GM21360 (cell line): Measurements from ENCODE around the gene FER.

Experiments
- ATAC-seq: cut with Tn5 transposase; IDR thresholded peaks from one replicate; pipeline ENCODE4 v1.9.1; 2021; ENCODE audit warnings: mild to moderate bottlenecking, moderate library complexity; ENCODE audit not compliant: unreplicated experiment

Gene FER

DNA sequence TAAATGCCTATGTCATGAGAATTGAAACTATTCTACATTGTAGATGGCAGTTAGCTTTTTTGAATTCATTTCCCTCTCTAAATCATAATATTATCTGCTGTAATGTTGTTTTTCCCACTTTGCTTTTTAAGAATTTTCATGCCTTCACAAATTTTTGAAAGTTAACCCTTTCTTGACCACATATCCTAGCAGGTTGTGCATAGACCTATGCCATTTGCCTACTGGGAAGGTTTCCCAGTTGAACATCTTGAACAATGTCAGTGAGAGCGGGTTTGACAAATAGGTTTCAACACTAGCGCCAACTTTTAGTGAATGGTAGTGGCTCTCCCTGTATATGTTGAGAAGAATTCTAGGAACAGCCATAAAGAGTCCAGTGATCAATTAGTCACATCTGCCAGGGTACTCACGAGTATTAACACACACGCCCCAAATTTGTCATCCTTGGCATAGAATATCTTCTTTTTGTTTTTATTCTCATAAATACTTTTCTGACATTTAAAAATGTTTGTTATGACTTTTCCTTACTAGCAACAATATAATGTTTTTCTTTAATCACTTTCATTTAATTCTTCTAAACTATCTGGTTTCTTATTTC, 354.5 kb downstream of the FER start:
- no peak for ATAC-seq

GRCh38 chr5:109105631-109106267, 358.1 kb downstream of the FER start:
- no peak for ATAC-seq

DNA sequence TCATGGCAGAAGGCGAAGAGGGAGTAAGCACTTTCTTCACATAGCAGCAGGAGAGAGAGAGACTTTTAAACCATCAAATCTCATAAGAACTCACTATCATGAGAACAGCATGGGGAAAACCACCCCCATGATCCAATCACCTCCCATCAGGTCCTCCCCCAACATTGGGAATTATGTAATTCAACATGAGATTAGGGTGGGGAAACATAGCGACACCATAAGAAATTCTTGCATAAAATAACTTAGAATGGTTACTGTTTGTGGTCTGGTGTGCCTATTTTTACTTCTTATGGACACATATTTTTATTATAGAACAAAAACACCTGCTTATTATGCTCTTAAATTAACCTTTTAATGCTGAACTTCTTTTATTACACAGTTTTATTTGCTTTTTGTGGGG, 364.0 kb downstream of the FER start:
- no peak for ATAC-seq

DNA sequence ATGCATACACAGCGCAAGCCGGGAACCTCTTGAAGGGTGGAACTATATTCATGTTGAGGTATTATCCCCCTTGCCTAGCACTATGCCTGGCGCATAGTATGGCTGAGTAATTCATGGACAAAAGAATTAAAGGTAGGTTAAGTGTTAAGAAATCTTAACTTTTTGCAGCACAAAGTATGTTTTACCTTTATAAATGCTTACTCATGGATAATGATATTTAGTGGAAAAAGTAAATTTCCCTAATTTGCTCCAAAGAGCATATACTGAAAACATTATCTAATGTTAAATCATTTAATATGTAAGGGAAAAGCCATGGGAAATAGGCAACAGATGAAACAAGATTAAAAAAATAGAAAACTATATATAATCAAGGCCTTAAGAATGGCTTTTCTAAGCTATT, 365.9 kb downstream of the FER start:
- no peak for ATAC-seq

DNA sequence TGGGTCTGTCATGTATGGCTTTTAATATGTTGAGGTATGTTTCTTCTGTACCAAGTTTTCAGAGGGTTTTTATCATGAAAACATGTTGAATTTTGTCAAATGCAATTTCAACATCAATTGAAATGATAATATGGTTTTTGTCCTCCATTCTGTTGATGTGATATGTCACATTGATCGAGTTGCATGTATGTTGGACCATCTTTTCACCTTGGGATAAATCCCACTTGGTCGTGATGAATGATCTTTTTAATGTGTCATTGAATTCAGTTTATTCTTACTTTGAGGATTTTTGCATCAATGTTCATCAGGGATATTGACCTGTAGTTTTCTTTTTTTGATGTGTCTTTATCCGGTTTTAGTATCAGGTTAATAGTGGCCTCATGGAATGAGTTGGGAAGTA, 373.5 kb downstream of the FER start:
- no peak for ATAC-seq

GRCh38 chr5:109125755-109126429, 378.2 kb downstream of the FER start:
- ATAC-seq: no peak

DNA sequence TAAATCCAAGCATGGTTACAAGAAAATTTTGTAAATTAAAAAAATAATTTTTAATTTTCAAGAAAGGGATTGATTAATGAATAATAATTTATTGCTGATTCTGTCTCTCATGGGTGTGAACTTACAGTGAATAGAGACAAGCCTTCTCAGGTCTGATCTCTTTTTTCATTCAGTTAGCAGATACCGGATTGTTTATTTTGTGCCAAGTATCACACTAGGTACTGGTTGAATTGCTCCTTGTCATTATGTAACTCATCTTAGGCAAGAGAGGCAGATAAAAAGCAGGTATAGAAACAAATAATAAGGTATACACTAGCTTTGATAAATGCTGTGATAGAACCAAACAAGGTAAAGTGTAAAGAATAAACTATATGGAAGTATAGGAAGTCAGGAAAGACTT, 378.8 kb downstream of the FER start:
- no peak for ATAC-seq

DNA sequence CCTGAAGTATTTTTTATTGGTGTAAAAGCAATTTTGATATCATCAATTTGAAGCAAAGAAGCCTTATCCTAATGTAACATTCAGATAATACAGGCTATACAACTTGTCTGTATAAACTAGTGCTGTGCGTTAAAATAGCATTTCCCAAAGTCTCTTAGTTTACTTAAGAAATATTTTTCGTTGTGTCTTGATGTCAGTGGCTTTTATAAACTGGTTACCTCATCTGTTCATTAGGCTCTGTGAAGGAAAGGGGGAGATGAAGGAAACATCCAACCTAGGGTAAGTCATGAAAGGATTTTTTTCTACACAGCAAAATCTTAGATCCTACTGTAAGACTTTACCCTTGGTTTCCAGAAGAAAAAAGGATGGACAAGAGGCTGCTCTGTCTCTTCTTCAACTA, 389.2 kb downstream of the FER start:
- ATAC-seq: no peak

- no peak for ATAC-seq
Observed at GRCh38 chr5:109141222-109142200, 393.8 kb downstream of the FER start.

DNA sequence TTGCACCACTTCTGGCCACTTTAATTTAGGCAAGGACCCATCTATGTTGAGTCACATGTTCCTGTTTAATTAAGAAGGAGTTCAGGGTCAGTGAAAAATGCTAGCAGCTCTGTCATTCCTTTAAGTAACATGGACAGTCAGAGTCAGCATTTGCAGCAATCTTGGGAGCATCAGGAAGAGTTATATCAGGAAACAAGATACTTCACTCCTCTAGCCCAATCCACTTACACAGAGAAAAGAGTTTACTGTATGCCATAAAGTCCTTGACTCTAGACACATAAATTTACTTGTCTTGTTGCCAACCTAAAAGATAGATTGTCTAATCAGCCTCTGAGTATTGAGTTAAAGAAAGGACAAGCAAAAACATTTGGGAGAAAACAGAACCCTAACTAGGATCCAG, 395.3 kb downstream of the FER start:
- no peak for ATAC-seq

DNA sequence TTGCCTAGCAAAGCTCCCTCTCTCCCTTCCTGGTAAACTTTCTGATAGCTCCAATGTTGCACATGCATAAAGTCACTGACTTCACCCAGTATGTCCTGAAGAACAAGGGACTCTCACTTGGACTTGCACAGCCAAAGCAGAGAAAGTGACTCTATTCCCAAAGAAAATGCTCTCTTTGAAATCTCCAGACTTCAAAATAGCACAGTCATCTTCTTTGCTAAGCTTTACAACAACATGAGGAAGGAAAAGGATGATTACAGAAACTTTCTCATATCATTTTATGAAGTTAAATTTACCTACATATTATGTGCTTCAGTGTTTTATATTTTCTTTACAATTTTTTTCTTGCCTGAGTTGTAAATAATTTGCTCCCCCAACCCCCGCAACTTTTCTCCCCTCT, 397.4 kb downstream of the FER start:
- no peak for ATAC-seq

- ATAC-seq: no peak
Observed at GRCh38 chr5:109146591-109146990, 398.9 kb downstream of the FER start.

- ATAC-seq: no peak
Observed at GRCh38 chr5:109152565-109152964, 404.9 kb downstream of the FER start.

DNA sequence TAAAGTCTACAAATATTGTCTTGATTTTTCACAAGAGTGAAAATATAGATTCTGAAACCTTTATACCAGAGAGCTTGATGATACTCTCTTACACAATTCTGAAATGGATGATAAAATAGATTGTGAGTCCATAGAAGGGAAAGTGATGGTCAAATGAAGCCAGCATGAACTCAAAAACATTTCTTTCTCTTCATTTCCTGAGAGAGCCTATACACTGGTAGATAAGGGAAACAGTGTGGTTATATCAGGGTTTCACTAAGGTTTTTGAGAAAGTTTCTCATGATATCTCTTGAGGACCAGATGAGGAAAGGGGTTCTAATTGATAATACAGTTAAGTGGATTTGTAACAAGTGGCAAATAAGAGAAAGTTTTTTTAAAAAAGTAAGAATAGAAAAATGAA, 407.9 kb downstream of the FER start:
- peak; percentile 77 for ATAC-seq

DNA sequence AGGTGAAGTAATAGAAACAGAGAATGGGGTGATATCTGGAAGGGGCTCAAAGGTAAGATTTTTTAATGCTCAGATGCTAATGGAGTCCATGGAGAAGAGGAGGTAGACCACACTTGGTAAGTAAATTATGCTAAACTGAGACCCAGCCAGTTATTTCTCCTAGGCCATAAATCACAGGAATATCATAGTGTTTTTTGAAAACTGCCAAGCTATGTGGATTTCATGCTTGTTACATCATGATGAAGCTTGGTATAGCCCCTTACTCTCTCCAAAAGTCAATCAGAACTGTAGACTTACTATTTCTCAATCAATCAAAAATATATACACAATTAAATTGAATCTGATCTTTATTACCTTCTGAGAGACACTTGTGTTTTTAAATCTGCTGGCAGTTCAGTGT, 409.2 kb downstream of the FER start:
- no peak for ATAC-seq

- ATAC-seq: no peak
Observed at GRCh38 chr5:109160468-109160867, 412.8 kb downstream of the FER start.

- ATAC-seq: peak; percentile 77
Observed at GRCh38 chr5:109161914-109162683, 414.4 kb downstream of the FER start.

GRCh38 chr5:109163336-109163735, 415.6 kb downstream of the FER start:
- no peak for ATAC-seq

DNA sequence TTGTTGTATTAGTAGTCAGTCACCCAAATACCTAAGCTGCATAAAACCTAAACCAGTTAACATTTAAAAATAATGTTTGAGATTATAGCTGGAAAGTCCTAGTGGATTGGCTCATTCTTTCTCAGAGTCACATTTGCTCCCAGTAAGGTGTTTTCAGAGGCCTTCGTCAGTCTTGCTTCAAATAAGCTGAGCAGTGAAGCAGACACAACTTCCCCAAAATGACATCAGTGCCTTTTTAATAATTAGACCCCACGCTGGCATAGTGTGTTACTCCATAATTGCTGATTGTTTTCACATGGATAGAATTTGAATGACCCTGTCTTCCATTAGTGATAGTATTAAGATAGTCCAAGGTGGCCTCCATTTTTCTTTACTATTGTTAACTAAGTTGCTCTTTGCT, 416.3 kb downstream of the FER start:
- ATAC-seq: no peak

GRCh38 chr5:109167586-109167985, 419.9 kb downstream of the FER start:
- no peak for ATAC-seq

- ATAC-seq: no peak
Observed at GRCh38 chr5:109168151-109168550, 420.5 kb downstream of the FER start.
